ENCODE measurements around the gene UBE2D3. TPM values are rescaled to one million over a fixed set of nuclear protein-coding genes. Genes with fewer than 3 reads are reported as not detected.

The UBE2D3 gene
- polyA plus RNA-seq, 1 donor from 2014 or later = 373 TPM

DNA sequence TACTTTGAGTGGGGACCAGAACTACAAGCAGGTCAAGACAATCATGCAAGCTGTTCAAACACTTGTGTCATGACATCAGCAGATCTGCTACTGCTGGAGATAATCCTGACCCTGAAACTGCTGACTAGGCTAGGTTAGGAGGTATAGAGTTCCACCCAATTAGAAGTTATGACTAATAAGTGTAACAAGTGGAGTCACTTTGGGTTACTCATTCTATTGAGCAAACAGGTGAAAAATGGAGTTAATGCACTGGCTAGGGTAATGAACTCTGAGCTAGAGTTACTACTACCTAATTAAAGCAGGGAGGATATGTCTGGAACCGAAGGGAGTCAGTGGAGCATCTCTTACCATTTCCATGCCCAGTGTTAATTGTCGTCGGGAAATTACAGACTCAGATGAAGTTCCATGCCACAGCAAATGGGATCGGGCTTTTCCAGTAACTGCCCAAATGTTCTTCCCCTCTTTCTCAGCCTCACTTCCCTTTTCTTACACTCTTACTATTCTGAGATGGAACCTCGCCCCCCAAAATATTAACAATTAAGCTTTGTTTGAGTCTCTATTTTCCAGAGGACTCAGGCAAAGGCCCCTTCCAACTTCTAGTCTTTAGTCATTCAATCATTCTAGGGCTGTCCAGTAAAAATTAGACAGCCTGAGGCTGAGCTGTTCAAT, 46.7 kb downstream of the UBE2D3 start:
- H3K9me2 ChIP-seq (ENCODE audit: insufficient read depth, low read length) = no peaks in the 10 kb centered on the region

DNA sequence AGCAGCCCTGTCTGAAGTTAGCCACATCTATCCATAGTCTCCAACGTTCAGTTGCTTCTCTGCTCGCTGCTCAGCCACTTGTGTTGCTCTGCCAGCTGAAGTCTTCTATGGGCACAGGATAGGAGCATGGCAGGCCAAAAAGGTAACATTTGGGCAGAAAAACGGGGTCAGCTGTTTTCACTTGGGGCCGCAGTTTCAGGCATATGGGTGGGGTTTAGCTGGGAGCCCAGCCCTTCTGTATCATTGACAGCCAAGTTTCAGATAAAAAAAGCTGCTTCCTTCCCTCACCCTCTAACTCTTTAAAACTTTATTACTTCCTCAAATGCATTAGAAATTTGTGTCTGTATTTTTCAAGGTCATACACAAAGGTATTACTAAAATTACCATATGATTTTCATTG, 48.1 kb downstream of the UBE2D3 start:
- Histone ChIP-seq H3K27me3 (ENCODE audit: insufficient read depth, low read depth, low read length) (no peaks in the 10 kb centered on the region), H3K9ac (ENCODE audit: low read length) (no peak overlapping the region), H3K36me3 (ENCODE audit: insufficient read depth, low read length) (no peaks in the 10 kb centered on the region), H3K9me3 (ENCODE audit: low read length) (no peaks in the 10 kb centered on the region), H4K20me1 (ENCODE audit: insufficient read depth) (no peaks in the 10 kb centered on the region), H3K4me2 (ENCODE audit: low read length) (no peak overlapping the region), H3K27ac (ENCODE audit: low read length) (no peak overlapping the region), H3K79me2 (replicated peaks; ENCODE audit: insufficient read depth, low read length) (no peaks in the 10 kb centered on the region), H3K9me2 (ENCODE audit: insufficient read depth, low read length) (no peaks in the 10 kb centered on the region), H2AFZ (ENCODE audit: low read depth, low read length) (no peak overlapping the region), H3F3A (ENCODE audit: insufficient read depth, low read length, poor library complexity, severe bottlenecking) (no peaks in the 10 kb centered on the region), H3K4me3 (ENCODE audit: low read length) (no peak overlapping the region)
- TF ChIP-seq SMC3 (conservative IDR thresholded peaks at IDR 0.05; ENCODE audit: poor library complexity) (no peak), POLR2AphosphoS5 (IDR thresholded peaks at IDR 0.05) (no peak), MXI1 (conservative IDR thresholded peaks at IDR 0.05; ENCODE audit: poor library complexity, severe bottlenecking) (no peak), TAF1 (IDR thresholded peaks at IDR 0.05; ENCODE audit: low read depth) (no peak)
- TF ChIP-seq, protein P1, sequence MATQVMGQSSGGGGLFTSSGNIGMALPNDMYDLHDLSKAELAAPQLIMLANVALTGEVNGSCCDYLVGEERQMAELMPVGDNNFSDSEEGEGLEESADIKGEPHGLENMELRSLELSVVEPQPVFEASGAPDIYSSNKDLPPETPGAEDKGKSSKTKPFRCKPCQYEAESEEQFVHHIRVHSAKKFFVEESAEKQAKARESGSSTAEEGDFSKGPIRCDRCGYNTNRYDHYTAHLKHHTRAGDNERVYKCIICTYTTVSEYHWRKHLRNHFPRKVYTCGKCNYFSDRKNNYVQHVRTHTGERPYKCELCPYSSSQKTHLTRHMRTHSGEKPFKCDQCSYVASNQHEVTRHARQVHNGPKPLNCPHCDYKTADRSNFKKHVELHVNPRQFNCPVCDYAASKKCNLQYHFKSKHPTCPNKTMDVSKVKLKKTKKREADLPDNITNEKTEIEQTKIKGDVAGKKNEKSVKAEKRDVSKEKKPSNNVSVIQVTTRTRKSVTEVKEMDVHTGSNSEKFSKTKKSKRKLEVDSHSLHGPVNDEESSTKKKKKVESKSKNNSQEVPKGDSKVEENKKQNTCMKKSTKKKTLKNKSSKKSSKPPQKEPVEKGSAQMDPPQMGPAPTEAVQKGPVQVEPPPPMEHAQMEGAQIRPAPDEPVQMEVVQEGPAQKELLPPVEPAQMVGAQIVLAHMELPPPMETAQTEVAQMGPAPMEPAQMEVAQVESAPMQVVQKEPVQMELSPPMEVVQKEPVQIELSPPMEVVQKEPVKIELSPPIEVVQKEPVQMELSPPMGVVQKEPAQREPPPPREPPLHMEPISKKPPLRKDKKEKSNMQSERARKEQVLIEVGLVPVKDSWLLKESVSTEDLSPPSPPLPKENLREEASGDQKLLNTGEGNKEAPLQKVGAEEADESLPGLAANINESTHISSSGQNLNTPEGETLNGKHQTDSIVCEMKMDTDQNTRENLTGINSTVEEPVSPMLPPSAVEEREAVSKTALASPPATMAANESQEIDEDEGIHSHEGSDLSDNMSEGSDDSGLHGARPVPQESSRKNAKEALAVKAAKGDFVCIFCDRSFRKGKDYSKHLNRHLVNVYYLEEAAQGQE (IDR thresholded peaks at IDR 0.05; ENCODE audit: borderline replicate concordance) = no peak

More for the DNA sequence above, 46.7 kb downstream of the UBE2D3 start:
- no peaks in the 10 kb centered on the region for H3K79me2 ChIP-seq (replicated peaks; ENCODE audit: insufficient read depth, low read length)
- no peak overlapping the region for H2AFZ ChIP-seq (ENCODE audit: low read depth, low read length)
- no peak overlapping the region for H3K4me3 ChIP-seq (ENCODE audit: low read length)
- no peaks in the 10 kb centered on the region for H3K27me3 ChIP-seq (ENCODE audit: insufficient read depth, low read depth, low read length)
- H3K27ac ChIP-seq (ENCODE audit: low read length) = no peak overlapping the region
- H4K20me1 ChIP-seq (ENCODE audit: insufficient read depth) = no peaks in the 10 kb centered on the region
- no peak overlapping the region for H3K9ac ChIP-seq (ENCODE audit: low read length)
- no peaks in the 10 kb centered on the region for H3K36me3 ChIP-seq (ENCODE audit: insufficient read depth, low read length)
- H3K4me2 ChIP-seq (ENCODE audit: low read length) = no peak overlapping the region
- no peaks in the 10 kb centered on the region for H3F3A ChIP-seq (ENCODE audit: insufficient read depth, low read length, poor library complexity, severe bottlenecking)
- TF ChIP-seq TAF1 (IDR thresholded peaks at IDR 0.05; ENCODE audit: low read depth) (no peak), EP300 (conservative IDR thresholded peaks at IDR 0.05; ENCODE audit: poor library complexity, severe bottlenecking) (no peak), POLR2AphosphoS5 (IDR thresholded peaks at IDR 0.05) (no peak), SMC3 (conservative IDR thresholded peaks at IDR 0.05; ENCODE audit: poor library complexity) (no peak), RAD21 (conservative IDR thresholded peaks at IDR 0.05) (no peak), EZH2 (IDR thresholded peaks at IDR 0.05; ENCODE audit: borderline replicate concordance, insufficient read depth, low read length, poor library complexity, severe bottlenecking) (no peak), MXI1 (conservative IDR thresholded peaks at IDR 0.05; ENCODE audit: poor library complexity, severe bottlenecking) (no peak)
- TF ChIP-seq, protein P1 (IDR thresholded peaks at IDR 0.05; ENCODE audit: borderline replicate concordance) = no peak
- TF ChIP-seq, protein P2, sequence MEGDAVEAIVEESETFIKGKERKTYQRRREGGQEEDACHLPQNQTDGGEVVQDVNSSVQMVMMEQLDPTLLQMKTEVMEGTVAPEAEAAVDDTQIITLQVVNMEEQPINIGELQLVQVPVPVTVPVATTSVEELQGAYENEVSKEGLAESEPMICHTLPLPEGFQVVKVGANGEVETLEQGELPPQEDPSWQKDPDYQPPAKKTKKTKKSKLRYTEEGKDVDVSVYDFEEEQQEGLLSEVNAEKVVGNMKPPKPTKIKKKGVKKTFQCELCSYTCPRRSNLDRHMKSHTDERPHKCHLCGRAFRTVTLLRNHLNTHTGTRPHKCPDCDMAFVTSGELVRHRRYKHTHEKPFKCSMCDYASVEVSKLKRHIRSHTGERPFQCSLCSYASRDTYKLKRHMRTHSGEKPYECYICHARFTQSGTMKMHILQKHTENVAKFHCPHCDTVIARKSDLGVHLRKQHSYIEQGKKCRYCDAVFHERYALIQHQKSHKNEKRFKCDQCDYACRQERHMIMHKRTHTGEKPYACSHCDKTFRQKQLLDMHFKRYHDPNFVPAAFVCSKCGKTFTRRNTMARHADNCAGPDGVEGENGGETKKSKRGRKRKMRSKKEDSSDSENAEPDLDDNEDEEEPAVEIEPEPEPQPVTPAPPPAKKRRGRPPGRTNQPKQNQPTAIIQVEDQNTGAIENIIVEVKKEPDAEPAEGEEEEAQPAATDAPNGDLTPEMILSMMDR (IDR thresholded peaks at IDR 0.05; ENCODE audit: poor library complexity, severe bottlenecking) = no peak
- H3K9me3 ChIP-seq (ENCODE audit: low read length) = no peaks in the 10 kb centered on the region

Data from neural cell (in vitro differentiated cells).